Measurements from ENCODE around the gene VPS16. TPM values are rescaled to one million over a fixed set of nuclear protein-coding genes. Genes with fewer than 3 reads are reported as not detected.

VPS16 gene
- total RNA-seq, 1 experiment from 2014 or later = 26.2 TPM

- TF ChIP-seq, protein P1, sequence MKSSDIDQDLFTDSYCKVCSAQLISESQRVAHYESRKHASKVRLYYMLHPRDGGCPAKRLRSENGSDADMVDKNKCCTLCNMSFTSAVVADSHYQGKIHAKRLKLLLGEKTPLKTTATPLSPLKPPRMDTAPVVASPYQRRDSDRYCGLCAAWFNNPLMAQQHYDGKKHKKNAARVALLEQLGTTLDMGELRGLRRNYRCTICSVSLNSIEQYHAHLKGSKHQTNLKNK (CRISPR knock-in tag; IDR thresholded peaks at IDR 0.05) = no peak
- TF ChIP-seq CREM (CRISPR knock-in tag; IDR thresholded peaks at IDR 0.05) = 0 out of 2 replicates have a peak, but pooled peaks have one; percentile 61
- no peak for TF ChIP-seq CREB1 (CRISPR knock-in tag; IDR thresholded peaks at IDR 0.05)
- TF ChIP-seq, protein P2, sequence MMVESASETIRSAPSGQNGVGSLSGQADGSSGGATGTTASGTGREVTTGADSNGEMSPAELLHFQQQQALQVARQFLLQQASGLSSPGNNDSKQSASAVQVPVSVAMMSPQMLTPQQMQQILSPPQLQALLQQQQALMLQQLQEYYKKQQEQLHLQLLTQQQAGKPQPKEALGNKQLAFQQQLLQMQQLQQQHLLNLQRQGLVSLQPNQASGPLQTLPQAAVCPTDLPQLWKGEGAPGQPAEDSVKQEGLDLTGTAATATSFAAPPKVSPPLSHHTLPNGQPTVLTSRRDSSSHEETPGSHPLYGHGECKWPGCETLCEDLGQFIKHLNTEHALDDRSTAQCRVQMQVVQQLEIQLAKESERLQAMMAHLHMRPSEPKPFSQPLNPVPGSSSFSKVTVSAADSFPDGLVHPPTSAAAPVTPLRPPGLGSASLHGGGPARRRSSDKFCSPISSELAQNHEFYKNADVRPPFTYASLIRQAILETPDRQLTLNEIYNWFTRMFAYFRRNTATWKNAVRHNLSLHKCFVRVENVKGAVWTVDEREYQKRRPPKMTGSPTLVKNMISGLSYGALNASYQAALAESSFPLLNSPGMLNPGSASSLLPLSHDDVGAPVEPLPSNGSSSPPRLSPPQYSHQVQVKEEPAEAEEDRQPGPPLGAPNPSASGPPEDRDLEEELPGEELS (CRISPR knock-in tag; IDR thresholded peaks at IDR 0.05) = peak; percentile 74; the same call in 1 of the 2 replicates
- peak; percentile 27; the same call in 1 of the 2 replicates for TF ChIP-seq FOXK1 (CRISPR knock-in tag; IDR thresholded peaks at IDR 0.05)
- TF ChIP-seq ATF2 (CRISPR knock-in tag; IDR thresholded peaks at IDR 0.05; ENCODE audit: borderline replicate concordance, low read depth) = peak; percentile 18; the same call in 1 of the 2 replicates
- TF ChIP-seq, protein P3, sequence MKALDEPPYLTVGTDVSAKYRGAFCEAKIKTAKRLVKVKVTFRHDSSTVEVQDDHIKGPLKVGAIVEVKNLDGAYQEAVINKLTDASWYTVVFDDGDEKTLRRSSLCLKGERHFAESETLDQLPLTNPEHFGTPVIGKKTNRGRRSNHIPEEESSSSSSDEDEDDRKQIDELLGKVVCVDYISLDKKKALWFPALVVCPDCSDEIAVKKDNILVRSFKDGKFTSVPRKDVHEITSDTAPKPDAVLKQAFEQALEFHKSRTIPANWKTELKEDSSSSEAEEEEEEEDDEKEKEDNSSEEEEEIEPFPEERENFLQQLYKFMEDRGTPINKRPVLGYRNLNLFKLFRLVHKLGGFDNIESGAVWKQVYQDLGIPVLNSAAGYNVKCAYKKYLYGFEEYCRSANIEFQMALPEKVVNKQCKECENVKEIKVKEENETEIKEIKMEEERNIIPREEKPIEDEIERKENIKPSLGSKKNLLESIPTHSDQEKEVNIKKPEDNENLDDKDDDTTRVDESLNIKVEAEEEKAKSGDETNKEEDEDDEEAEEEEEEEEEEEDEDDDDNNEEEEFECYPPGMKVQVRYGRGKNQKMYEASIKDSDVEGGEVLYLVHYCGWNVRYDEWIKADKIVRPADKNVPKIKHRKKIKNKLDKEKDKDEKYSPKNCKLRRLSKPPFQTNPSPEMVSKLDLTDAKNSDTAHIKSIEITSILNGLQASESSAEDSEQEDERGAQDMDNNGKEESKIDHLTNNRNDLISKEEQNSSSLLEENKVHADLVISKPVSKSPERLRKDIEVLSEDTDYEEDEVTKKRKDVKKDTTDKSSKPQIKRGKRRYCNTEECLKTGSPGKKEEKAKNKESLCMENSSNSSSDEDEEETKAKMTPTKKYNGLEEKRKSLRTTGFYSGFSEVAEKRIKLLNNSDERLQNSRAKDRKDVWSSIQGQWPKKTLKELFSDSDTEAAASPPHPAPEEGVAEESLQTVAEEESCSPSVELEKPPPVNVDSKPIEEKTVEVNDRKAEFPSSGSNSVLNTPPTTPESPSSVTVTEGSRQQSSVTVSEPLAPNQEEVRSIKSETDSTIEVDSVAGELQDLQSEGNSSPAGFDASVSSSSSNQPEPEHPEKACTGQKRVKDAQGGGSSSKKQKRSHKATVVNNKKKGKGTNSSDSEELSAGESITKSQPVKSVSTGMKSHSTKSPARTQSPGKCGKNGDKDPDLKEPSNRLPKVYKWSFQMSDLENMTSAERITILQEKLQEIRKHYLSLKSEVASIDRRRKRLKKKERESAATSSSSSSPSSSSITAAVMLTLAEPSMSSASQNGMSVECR (CRISPR knock-in tag; IDR thresholded peaks at IDR 0.05; ENCODE audit: borderline replicate concordance) = peak; percentile 96
- no peak; the same call in none of the 2 replicates for TF ChIP-seq PRDM15 (CRISPR knock-in tag; IDR thresholded peaks at IDR 0.05)
- TF ChIP-seq, protein P4, sequence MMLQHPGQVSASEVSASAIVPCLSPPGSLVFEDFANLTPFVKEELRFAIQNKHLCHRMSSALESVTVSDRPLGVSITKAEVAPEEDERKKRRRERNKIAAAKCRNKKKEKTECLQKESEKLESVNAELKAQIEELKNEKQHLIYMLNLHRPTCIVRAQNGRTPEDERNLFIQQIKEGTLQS (CRISPR knock-in tag; conservative IDR thresholded peaks at IDR 0.05) = 0 out of 2 replicates have a peak, but pooled peaks have one; percentile 8
- TF ChIP-seq ZNF396 (CRISPR knock-in tag; IDR thresholded peaks at IDR 0.05; ENCODE audit: borderline replicate concordance) = no peak
Measured at GRCh38 chr20:2840138-2840966, at the start of gene VPS16, which contains the start of gene PCED1A (continued).

- Mint-ChIP-seq H3K27me3 (ENCODE audit: low read depth) (peaks cover 9% of the 10 kb centered on the region), H3K27ac (no peak overlapping the region), H3K4me1 (no peaks in the 10 kb centered on the region), H3K9me3 (no peaks in the 10 kb centered on the region), H3K4me3 (no peak overlapping the region), H3K36me3 (peaks cover 18% of the 10 kb centered on the region)
- DNase-seq (ENCODE audit: low spot score) = no peak
- TF ChIP-seq, protein P5, sequence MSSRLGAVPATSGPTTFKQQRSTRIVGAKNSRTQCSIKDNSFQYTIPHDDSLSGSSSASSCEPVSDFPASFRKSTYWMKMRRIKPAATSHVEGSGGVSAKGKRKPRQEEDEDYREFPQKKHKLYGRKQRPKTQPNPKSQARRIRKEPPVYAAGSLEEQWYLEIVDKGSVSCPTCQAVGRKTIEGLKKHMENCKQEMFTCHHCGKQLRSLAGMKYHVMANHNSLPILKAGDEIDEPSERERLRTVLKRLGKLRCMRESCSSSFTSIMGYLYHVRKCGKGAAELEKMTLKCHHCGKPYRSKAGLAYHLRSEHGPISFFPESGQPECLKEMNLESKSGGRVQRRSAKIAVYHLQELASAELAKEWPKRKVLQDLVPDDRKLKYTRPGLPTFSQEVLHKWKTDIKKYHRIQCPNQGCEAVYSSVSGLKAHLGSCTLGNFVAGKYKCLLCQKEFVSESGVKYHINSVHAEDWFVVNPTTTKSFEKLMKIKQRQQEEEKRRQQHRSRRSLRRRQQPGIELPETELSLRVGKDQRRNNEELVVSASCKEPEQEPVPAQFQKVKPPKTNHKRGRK (CRISPR knock-in tag; IDR thresholded peaks at IDR 0.05; ENCODE audit: borderline replicate concordance) = no peak
- TF ChIP-seq E2F5 (CRISPR knock-in tag; IDR thresholded peaks at IDR 0.05) = no peak
- no peak for TF ChIP-seq NR2C2 (CRISPR knock-in tag; IDR thresholded peaks at IDR 0.05)
- no peak for TF ChIP-seq FOXK1 (CRISPR knock-in tag; IDR thresholded peaks at IDR 0.05)
- TF ChIP-seq SMAD3 (CRISPR knock-in tag; IDR thresholded peaks at IDR 0.05; ENCODE audit: borderline replicate concordance) = no peak
- no peak for TF ChIP-seq GTF2I (CRISPR knock-in tag; conservative IDR thresholded peaks at IDR 0.05)
- ATAC-seq = no peak
- ChIA-PET CTCF (interaction anchor here (0.5 to 0.8 kb wide), 2 partner anchors 21 to 79 kb away, joined by 3 read pairs; partner anchors contain the start of gene C20orf141), POLR2A (no interaction called here)
Measured at GRCh38 chr20:2793471-2793870, 47.1 kb upstream of the VPS16 start.
